Right ventricle myocardium inferior (tissue), 1 donor: Measurements from ENCODE around the gene CT83. TPM values are rescaled to one million over a fixed set of nuclear protein-coding genes. Genes with fewer than 3 reads are reported as not detected.

ENCODE experiments used
- ATAC-seq: fragments of 200-7000 bp; cut with Tn5 transposase; one replicate; pipeline ENCODE4 v1.9.1; 2020; ENCODE audit warnings: mild to moderate bottlenecking, moderate library complexity
- DNase-seq: peaks from one replicate; pipeline ENCODE4 v3.0.0; 2021; ENCODE audit errors: missing footprints
- intact Hi-C: fragments of 100-400 bp; cut with DNase I; formaldehyde crosslinking; loops from one replicate; pipeline ENCODE4 v1.11.0; 2022
- long read RNA-seq: library from polyadenylated mRNA; unstranded; transcript quantifications from one replicate; pipeline ENCODE4 v2.0.0, GENCODE V29; 2021
- total RNA-seq: library from RNA; stranded (reverse); fragmentation: NEBNext Ultra II Directional; extraction: Animal tissue kit (Norgen Biotek cat#: 25700); gene quantifications from one replicate; pipeline ENCODE4 v1.2.1, GENCODE V29; 2021
- donor health status: DM: no; HTN: yes; CAD: no; lungs with severe emphysema.

Gene CT83, protein sequence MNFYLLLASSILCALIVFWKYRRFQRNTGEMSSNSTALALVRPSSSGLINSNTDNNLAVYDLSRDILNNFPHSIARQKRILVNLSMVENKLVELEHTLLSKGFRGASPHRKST
- not detected for total RNA-seq
- long read RNA-seq: 0 reads

DNA sequence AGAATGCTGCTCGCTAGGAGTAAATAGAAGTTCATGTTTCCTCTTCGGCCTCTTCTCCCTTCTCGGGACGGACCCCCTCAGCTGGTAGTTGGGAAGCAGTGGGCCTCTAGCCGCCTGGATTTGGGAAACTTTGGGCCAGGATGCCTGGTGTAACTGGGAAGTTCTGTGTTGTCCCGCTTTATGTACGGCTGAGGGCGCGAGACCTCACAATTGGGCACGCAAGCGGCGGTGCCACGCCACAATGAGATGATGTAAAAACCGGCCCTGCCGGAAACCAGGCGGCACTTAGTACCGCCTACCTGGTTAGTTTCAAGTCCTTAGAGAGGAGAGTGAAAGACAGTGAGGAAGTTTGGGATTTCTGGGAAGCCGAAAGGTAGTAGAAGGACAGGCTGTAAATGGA is at the start of gene CT83:
TSS of gene CT83 (minus strand) at position 155 of the 400 bp plus-strand sequence. CDS start at position 35, 120 bp downstream.
- no peak for DNase-seq
- intact Hi-C loops: no loop called here
- ATAC-seq: no peak

DNA sequence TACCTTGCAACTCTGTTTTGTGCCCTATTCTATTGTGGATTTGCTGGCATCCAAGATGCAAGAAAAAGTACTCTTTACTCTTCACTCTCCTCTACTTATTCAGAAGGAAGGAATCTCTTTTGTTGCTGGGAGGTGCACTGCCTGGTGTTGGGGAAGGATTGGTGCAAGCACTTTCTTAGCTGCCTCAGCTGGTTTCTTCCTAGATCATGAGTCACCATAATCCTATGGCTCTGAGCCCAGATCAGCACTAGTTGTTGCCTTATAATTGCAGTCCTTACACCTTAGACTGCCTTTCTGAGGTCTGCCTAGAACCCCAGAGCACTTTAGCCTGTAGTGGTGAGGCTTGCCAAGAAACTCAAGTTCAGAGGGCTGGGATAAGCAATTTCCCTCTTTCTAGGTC is 37.0 kb upstream of the CT83 start:
- intact Hi-C loops: loop anchor here (10.0 kb wide), 1 partner anchor 1755 kb away; no protein-coding TSS in a partner anchor
- no peak for DNase-seq
- ATAC-seq: no peak

- intact Hi-C loops: loop anchor here (10.0 kb wide), 1 partner anchor 1762 kb away; no protein-coding TSS in a partner anchor
- no peak for ATAC-seq
- no peak for DNase-seq
Observed at GRCh38 chrX:116493271-116493670, 30.5 kb upstream of the CT83 start.

GRCh38 chrX:116490104-116490503 is 27.3 kb upstream of the CT83 start:
- intact Hi-C loops: loop anchor here (10.0 kb wide), 1 partner anchor 1765 kb away; no protein-coding TSS in a partner anchor
- no peak for ATAC-seq

GRCh38 chrX:116480059-116480458 is 17.3 kb upstream of the CT83 start:
- intact Hi-C loops: no loop called here
- no peak for DNase-seq
- no peak for ATAC-seq

More at GRCh38 chrX:116490104-116490503, 27.3 kb upstream of the CT83 start:
- DNase-seq: no peak

GRCh38 chrX:116449156-116449555 is 13.6 kb downstream of the CT83 start:
- ATAC-seq: no peak
- intact Hi-C loops: no loop called here
- DNase-seq: no peak

- DNase-seq (no peak), ATAC-seq (no peak)
- intact Hi-C loops: no loop called here
Observed at GRCh38 chrX:116436358-116436816, 26.4 kb downstream of the CT83 start, which contains the start of gene SLC6A14. Gene SLC6A14 (plus strand): TSS chrX:116436606. CDS start chrX:116436710, 104 bp downstream.

DNA sequence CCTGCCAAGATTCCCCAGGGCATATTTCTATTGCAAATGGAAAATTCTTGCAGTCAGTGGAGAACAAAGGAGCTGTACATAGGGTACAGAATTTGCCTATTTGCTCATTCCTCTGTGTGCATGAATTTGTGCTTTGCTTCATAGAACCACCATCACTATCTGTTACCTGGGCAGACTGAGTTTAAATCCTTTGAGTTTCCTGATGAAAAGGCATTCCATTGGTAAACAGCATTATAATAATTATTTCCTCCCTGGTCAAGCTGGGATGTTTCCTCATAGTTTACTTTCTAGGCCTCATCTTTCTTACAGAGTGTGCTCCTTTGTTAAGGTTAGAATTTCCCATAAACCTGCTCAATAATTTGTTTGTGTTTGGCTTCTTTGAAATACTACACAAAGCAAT is 27.2 kb downstream of the CT83 start:
- no peak for ATAC-seq
- DNase-seq: no peak
- intact Hi-C loops: no loop called here

- DNase-seq (no peak), ATAC-seq (no peak)
- intact Hi-C loops: no loop called here
Observed at GRCh38 chrX:116427978-116428377, 34.8 kb downstream of the CT83 start.

DNA sequence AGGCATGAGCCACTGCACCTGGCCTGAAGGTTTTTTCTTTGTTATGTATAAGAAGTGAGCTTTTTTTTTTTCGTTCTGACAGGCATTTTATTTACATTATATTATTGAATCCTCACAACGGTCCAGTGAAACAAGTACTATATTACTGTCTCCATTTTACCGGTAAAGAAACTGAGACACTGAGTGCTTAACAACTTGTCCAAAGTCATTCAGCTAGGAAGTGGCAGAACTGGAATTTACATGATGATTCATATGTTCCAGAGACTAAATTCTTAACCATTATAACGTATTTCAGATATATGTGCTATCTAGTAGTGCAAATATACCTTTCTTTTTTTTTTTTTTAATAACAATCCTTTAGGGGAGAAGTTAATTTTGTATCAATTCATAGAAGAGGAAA is 44.8 kb downstream of the CT83 start:
- intact Hi-C loops: no loop called here
- ATAC-seq (no peak), DNase-seq (no peak)

GRCh38 chrX:116417214-116417613 is 45.6 kb downstream of the CT83 start:
- intact Hi-C loops: no loop called here
- ATAC-seq (no peak), DNase-seq (no peak)

DNA sequence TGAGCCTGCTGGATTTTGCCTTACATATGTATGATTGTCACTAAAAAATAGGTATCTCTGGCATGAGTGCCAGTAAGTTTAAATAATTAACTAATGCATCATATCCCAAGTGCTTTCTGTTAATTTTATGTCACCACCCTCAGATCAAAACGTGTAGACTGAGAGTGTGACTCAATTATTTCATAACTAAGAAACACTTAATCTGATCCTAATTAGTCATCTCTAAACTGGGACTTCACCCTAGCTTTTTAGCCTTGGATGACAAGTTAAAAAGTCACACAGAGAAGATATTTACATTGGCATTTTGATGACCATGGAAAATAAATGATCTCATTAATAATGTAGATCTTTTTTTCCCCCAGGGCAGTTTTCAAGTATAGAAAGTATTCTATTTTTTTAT is 49.5 kb downstream of the CT83 start:
- ATAC-seq (no peak), DNase-seq (no peak)
- intact Hi-C loops: no loop called here

Other genes with a start within 250 kb of the CT83 start
- not detected for gene SLC6A14, start 26.4 kb downstream of the CT83 start, total RNA-seq